Ovary (tissue), 3 donors: Measurements from ENCODE around the gene RNF123.

Experiments
- CTCF ChIP-seq, 3 donors: fragments of 450-650 bp in 2 of 3; fragments of 200-600 bp in 1 of 3; IDR thresholded peaks; one replicate each; pipeline versions ENCODE4 v1.5.1 to v1.8.0; 2016 to 2022; ENCODE audit warnings: antibody characterized with exemption in 3 of 3, mild to moderate bottlenecking in 1 of 3
- EP300 ChIP-seq: sonication (generic); formaldehyde crosslinking; IDR thresholded peaks from one replicate; pipeline ENCODE4 v1.6.1; 2017; ENCODE audit warnings: antibody characterized with exemption
- POLR2A ChIP-seq: fragments of 450-650 bp; IDR thresholded peaks from one replicate; pipeline ENCODE4 v1.6.1; 2017; ENCODE audit warnings: antibody characterized with exemption, mild to moderate bottlenecking, moderate library complexity
- donor health status: DM: no; HTN: no; CAD: no.

GRCh38 chr3:49703956-49704355 is 14.6 kb downstream of the RNF123 start:
- TF ChIP-seq CTCF (IDR thresholded peaks at IDR 0.05) (no peak), EP300 (no peak), POLR2A (no peak)
